GM18526 (cell line): ENCODE data around the gene PPP3CA.

Source experiments
- POLR2A ChIP-seq: IDR thresholded peaks from 3 replicates; pipeline ENCODE4 v1.6.1; 2011; ENCODE audit not compliant: insufficient read length; ENCODE audit errors: extremely low read depth

Gene PPP3CA

DNA sequence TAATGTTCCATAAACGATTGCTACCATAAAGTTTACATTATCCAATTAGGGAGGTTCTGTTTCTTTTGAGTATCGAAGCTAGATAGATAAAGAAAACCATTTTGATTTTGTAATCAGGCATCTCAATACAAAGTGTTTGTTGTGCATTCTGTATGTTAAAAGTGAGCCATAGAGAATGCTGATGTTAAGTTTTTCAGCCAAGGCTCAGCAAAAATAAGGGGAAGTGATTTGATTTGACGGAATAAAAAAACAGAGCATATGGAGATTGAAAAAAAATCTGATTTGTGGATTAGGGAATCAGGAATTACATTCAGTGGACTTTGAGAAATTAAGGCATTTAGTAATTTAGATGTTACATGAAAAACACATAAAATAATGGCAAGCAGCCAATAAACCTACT is 314.8 kb downstream of the PPP3CA start:
- TF ChIP-seq POLR2A: no peak

DNA sequence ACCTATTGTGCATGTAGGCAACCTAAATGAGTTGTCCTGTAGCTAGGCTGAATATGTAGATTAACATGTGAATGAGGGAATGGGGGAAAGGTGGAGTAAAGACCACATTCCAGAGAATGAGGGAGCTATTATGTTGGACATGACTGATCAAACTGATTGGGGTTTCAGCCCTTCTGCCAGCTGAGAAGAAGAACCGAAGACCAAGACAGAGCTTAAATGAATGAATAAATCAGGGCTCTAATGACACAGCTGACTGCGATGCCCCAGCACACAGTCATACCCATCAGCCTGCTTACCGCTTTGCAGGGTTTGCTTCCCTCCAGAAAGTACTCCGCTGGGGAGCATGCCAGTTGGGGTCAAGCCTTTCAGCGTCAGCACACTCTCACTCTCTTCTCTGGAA is 315.4 kb downstream of the PPP3CA start:
- TF ChIP-seq POLR2A: no peak

DNA sequence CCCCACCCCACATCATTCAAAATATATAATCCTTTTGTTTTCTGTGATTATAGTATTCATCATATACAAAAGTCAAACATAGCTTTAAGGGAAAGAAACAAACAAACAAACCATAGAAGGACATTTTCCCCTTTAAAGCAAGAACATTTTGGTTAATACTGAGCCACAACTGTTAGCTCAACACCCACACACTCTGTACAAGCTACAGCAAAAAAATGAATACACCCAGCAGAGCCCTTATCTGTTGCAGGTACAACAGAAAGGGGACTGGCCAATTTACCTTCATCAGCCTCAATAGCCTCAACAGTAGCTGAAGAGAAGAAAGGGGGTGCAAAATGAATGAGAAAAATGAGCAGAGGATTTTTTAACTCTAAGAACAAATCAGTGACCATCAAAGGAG is 318.4 kb downstream of the PPP3CA start:
- no peak for TF ChIP-seq POLR2A

DNA sequence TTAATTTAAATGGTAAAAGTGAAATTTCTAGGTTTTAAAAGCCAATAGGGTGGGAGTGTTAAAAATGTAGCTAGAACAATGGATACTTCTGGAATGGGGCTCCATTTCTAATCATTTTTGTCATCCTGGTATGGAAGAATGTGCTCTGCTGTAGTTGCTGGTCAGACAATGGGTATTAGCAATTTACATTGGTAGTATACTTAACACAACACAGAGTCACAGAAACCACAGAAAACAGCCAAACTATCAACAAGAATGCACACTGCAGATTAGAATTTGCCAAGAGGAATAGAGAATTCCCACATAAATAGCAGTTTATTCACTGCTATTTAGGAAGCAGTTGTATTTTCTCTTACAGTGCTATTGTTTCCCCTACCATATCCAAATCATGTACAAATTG is 319.6 kb downstream of the PPP3CA start:
- no peak for TF ChIP-seq POLR2A

DNA sequence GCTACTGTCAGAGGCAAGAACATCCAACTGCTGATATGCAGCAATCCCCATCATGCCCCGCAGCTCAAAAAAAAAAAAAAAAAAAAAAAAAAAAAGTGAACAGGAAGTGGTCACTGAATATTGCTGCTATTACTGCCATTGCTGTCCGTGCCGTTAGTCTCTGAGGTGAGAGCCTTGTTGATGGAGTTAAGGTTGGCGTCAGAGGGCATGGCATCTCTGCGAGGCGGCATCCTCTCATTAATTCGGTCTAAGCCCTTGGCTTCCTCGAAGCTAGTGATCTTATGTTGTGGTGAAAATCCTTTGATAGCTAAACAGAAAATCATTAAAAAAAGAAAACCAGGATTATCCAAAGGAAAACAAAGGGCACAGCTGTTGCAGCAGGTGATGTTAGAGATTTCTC is 321.6 kb downstream of the PPP3CA start:
- TF ChIP-seq POLR2A: no peak

DNA sequence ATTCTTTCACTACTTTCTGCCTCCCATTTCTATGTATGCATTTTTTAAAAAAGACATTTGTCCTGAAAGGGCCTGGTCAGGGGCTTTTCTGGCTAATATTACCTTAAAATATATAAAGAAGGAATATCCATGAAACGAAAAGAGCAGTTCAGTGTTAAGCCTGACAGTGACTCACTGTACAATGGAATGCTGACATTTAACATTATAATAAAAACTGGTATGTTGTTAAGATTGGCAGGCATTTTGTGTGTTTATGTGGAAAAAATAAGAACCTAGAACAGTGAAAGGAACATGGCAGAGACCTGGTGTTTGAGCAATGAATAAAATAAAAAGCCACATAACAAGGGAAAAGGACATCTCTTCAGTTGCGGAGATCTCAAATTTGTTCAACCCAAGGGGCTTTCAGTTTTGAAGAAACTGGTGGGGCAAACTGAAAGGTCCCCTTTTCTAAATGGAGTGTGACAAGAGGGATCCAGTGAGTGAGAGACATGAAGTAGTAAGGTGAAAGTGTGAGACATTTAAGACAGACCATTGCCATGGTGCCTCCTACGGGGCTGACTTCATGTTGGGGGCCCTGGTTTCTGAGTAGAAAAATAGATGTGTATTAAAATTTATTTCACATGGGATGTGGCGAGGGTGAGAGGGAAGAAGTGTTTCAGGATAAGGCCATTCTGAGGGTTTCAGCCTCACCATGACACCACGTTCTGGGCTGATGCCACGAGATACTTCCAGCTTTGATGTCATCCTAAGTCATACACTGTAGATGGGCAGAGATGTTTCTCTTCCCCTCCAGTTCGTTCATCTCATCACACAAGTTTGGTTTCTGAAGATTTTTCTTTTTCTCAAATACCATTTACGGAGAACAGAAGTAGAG is 324.9 kb downstream of the PPP3CA start:
- no peak for TF ChIP-seq POLR2A

DNA sequence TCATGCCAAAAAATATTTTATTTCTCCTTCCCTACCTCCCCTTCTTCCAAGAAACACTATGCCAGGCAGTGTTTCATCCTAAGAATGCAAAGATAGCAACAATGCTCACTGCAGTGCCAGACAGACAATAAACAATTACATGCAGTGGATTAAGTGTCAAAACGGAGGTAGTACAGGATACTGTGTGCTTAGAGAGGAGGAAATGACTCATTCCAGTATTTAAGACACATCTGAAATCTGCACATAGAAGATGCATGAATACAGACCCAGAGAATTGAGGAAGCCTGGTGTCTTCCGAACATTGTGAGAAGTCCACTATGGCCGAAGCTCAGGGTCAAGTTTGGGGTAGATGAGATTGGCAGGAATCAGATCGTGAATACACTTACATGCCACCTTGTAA is 326.4 kb downstream of the PPP3CA start:
- TF ChIP-seq POLR2A: no peak

DNA sequence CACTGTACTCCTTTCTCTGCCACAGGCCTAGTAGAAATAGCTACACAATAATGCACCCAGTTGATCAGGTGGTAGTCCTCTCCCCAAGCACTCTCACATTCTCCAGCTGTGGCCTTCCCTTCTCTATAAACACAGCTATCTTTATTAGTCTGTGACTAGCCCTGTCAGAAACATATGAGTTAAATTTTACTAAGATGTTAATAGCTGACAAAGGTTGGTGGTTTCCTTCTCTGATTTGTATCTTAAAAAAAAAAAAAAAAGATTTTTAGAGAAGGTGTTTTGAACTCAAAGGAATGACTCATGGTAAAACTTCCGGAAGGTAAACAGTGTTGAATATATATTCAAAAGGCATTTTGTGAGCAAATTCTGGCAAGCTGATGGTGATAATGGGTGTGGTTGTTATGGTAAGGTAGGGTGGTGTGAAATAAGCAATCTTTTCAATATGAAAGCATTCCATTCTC is 327.4 kb downstream of the PPP3CA start:
- TF ChIP-seq POLR2A: no peak

DNA sequence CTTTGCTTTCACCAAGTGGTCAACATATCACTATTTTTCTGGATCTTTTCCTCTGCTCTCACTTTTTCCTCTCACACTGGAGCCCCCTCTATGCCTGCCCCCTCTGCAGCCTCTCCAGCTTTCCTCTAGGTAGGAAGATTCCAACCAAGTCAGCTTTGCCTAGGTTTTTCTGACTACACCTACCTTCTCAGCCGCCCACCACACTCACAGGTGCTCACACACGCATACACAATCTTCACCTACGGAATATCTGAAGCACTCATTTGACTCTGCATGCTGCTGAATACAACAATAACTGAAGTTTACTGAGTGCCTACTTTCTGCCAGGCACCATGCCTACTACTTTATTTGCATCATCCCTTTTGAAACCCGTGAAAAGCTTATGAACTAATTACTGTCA is 328.0 kb downstream of the PPP3CA start:
- TF ChIP-seq POLR2A: no peak

DNA sequence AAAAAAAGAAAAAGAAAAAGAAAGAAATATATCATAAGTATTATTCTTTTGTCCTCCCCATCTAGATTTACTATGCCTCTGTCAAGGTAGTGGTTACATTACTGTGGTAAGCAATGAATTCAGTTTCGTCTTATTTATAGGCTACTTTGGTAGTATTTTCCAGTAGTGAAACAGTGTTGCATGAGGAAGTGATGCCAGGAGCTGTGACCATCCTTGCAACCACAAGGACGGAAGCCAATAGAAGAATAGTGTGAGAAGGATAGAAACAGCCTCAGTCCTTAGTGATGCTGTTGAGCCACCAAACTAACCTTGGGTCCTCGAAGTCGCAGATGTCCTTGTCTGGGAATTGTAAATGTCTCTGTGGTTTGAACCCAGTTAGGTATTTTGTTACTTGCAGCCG is 328.5 kb downstream of the PPP3CA start:
- no peak for TF ChIP-seq POLR2A

DNA sequence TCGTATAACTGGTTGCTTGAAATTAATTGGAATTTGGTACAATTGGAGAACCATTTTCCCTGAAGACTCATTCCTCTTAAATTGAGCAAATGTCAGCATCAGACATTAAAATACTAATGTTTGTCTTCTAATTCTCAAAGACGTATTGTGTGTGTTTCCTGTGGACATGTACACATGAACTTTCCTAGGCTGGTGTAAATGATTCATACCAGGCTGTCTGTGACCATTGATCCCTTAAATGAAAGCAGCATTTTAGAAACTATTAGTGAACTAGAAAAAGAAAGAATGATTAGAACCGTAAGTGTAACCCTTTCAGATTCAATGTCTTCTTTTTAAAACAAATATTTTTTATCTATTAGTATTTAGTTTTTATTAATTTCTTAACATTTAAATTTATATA is 332.9 kb downstream of the PPP3CA start:
- TF ChIP-seq POLR2A: no peak

DNA sequence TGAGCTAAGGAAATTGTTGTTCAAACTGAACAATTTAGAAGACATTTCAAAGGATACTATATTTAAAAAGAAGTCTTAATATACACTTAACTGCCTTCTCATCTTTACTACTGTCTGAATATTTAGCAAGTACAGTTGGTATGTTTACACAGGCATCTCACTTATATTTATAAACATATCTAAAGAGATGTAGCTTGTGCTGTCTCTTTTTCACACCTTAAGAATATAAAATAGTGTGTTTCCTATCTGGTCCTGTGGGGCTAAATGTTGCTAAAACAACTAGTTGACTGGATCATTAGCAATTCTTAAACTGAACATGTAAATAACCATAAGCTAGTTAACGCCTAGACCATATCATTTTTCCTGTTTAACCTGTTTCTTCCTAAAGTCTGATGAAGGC is 336.3 kb downstream of the PPP3CA start:
- no peak for TF ChIP-seq POLR2A

DNA sequence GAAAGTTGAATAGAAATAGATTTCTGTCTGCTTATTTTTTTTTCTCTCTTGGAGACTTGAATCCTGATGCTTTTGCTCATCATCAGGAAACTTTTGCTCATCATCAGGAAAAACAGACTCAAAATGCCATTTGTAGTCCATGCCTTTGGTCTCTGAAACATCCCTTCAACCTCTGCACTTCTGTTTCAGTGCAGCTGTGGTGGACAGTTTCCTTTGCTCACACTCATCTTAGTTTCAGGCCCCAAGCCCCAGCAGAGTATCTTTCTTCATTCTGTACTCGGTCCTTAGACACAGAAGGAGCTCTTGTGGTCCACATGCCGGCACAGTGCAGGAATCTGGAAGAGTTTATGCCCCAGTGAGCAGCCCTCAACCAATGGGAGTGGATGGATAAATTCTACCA is 337.9 kb downstream of the PPP3CA start:
- TF ChIP-seq POLR2A: no peak

DNA sequence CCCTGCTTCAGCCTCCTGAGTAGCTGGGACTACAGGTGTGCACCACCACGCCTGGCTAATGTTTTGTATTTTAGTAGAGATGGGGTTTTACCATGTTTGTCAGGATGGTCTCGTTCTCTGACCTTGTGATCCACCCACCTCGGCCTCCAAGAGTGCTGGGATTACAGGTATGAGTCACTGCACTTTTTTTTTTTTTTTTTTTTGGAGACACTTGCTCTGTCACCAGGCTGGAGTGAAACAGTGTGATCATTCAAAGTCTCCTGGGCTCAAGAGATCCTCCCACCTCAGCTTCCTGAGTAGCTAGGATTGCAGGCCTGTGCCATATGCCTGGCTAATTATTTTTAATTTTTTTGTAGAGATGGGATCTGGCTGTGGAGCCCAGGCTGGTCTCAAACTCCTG is 338.8 kb downstream of the PPP3CA start:
- TF ChIP-seq POLR2A: no peak

DNA sequence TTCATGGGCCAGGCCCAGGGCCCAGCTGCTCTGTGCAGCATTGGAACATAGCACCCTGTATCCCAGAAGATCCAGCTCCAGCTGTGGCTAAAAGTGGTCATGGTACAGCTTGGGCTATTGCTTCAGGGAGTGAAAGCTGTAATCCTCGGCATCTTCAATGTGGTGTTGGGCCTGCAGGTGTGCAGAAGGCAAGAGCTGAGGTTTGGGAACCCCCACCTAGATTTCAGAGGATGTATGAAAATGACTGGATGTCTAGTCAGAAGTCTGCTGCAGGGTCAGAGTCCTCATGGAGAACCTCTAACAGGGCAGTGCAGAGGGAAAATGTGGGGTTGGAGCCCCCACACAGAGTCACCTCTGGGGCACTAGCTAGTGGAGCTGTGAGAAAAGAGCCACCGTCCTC is 341.7 kb downstream of the PPP3CA start:
- no peak for TF ChIP-seq POLR2A

DNA sequence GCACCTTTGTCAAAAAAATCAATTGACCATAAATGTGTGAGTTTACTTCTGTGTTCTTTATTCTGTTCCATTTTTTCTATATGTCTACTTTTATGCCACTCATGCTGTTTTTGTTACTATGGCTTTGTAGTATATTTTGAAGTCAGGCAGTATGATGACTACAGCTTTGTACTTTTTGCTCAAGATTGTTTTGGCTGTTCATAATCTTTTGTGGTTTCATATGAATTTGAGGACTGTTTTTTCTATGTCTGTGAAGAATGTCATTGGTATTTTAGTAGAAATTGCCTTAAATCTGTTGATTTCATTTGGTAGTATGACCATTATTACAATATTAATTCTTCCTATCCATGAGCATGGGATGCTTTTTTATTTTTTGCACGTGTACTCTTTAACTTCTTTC is 346.8 kb downstream of the PPP3CA start:
- TF ChIP-seq POLR2A: no peak

DNA sequence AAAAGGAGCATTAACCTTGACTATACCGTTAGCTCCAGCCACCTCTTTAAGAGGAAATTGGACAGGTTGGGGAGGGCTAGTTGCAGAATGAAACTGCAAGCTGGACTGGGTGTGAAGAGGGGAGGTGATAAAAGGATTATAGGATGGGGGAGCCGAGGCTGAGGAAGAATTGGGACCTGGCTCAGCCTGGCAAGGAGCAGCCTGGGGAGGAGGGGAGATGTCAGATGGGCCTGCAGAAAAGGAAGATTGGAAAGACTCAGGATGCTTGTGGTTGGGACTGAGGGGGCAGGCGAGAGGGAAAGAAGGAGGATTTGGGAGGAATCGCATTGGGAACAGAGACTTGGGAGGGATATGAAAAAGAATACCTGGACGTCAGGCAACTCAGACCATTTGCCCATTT is 351.7 kb downstream of the PPP3CA start:
- TF ChIP-seq POLR2A: no peak
